GM20000 (cell line): ENCODE results near the gene AURKAIP1.

Source experiments
- DNase-seq: peaks from one replicate; pipeline ENCODE4 v3.0.0; 2012; ENCODE audit warnings: low spot score
- TF ChIP-seq, protein P1 (sequence below): IDR thresholded peaks from 2 replicates; pipeline ENCODE4 v1.5.1; 2012; ENCODE audit warnings: mild to moderate bottlenecking, control low read depth; ENCODE audit errors: extremely low read depth, missing control alignments

The AURKAIP1 gene

GRCh38 chr1:1361233-1361981 is 13.6 kb downstream of the AURKAIP1 start:
- TF ChIP-seq, protein P1, sequence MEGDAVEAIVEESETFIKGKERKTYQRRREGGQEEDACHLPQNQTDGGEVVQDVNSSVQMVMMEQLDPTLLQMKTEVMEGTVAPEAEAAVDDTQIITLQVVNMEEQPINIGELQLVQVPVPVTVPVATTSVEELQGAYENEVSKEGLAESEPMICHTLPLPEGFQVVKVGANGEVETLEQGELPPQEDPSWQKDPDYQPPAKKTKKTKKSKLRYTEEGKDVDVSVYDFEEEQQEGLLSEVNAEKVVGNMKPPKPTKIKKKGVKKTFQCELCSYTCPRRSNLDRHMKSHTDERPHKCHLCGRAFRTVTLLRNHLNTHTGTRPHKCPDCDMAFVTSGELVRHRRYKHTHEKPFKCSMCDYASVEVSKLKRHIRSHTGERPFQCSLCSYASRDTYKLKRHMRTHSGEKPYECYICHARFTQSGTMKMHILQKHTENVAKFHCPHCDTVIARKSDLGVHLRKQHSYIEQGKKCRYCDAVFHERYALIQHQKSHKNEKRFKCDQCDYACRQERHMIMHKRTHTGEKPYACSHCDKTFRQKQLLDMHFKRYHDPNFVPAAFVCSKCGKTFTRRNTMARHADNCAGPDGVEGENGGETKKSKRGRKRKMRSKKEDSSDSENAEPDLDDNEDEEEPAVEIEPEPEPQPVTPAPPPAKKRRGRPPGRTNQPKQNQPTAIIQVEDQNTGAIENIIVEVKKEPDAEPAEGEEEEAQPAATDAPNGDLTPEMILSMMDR, result no peak
- no peak for DNase-seq

DNA sequence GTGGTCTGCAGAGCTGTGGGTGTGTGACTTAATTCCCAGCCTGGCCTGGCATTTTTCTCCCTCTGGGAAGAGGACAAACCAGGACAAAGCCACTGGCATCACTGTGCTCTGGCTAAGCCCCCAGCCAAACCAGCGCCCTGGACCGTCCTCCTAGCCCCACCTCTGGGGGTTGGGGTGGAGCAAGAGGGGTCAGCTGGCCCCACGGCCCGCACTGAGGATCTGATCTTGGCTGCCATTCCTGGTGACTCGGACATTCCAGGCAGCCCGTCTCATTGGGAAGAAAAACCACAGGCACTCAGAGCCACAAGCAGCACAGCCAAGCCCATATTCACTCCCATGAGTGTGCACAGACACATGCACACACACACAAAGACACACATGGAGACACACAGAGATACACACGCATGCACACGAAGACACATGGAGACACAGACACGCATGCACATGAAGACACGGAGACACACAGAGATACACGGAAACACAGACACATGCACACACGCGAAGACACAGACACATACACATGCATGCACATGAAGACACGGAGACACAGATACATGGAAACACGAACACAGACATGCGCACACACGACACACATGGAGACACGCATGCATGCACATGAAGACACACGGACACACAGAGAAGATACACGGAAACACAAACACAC is 14.4 kb downstream of the AURKAIP1 start:
- TF ChIP-seq, protein P1, result no peak
- DNase-seq, result no peak

GRCh38 chr1:1359664-1360468 is 15.1 kb downstream of the AURKAIP1 start:
- DNase-seq, result no peak
- TF ChIP-seq, protein P1, result no peak

GRCh38 chr1:1359308-1359663 is 15.7 kb downstream of the AURKAIP1 start:
- DNase-seq, result no peak
- TF ChIP-seq, protein P1, result no peak

GRCh38 chr1:1358433-1359271 is 16.4 kb downstream of the AURKAIP1 start, which contains the start of gene MXRA8:
MXRA8 (minus strand) TSS chr1:1358555; CDS start chr1:1358504, 51 bp downstream.
- TF ChIP-seq, protein P1, result no peak
- DNase-seq, result no peak

DNA sequence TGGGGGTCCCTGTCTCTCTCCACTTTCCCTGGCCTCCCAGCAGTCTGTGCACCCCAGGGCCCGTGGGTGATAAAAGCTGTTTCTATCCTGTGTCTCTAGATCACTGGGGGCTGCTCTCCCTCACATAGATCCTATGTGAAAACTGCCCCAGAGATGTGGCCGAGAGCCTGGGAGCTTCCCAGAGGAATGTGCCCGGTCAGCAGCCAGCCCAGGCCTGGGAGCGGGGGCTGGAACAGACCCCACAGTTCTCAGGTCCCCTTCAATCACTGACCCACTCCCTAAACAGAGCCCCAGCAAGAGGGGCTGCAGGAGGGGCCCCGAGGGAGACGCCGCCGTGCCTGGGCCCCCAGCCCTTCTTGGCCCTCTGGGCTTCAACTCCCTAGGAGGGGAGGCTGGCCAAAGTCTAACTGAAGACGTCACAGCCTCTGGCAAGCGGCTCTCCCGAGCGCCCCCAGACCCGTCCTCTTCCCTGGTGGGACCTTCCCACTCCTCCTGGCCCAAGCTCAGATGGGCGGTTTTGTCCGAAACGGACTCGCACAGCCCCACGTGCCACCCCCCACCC is 17.1 kb downstream of the AURKAIP1 start:
- DNase-seq, result no peak
- TF ChIP-seq, protein P1, result no peak
